Mesothelial cell of epicardium (in vitro differentiated cells): ENCODE results near the gene UBE2F. TPM values are rescaled to one million over a fixed set of nuclear protein-coding genes. Genes with fewer than 3 reads are reported as not detected.
"Not testable (repeated sequence)": the region's sequence is repeated elsewhere in the genome, so short reads cannot be mapped to it uniquely, and the experiment has no call there.

Source experiments
- DNase-seq, 2 experiments: peaks; one replicate each; pipeline ENCODE4 v3.0.0; 2021; ENCODE audit warnings: low spot score in 2 of 2; ENCODE audit not compliant: unreplicated experiment in 2 of 2
- H3K27ac Mint-ChIP-seq: 2 replicates; pipeline ENCODE4 v1.8.0; 2021; ENCODE audit warnings: mixed read lengths
- H3K27me3 Mint-ChIP-seq: 2 replicates; pipeline ENCODE4 v1.8.0; 2021; ENCODE audit warnings: low read depth, mixed read lengths
- H3K36me3 Mint-ChIP-seq: 2 replicates; pipeline ENCODE4 v1.8.0; 2021; ENCODE audit warnings: mixed read lengths
- H3K4me1 Mint-ChIP-seq: 2 replicates; pipeline ENCODE4 v1.8.0; 2021; ENCODE audit warnings: mixed read lengths
- H3K4me3 Mint-ChIP-seq: 2 replicates; pipeline ENCODE4 v1.8.0; 2021; ENCODE audit warnings: mild to moderate bottlenecking, moderate library complexity, mixed read lengths
- H3K9me3 Mint-ChIP-seq: 2 replicates; pipeline ENCODE4 v1.8.0; 2021; ENCODE audit warnings: mixed read lengths
- CTCF ChIP-seq: fragments of 200-600 bp; sonication (generic); IDR thresholded peaks from one replicate; pipeline ENCODE4 v1.5.0; 2021; ENCODE audit warnings: antibody characterized with exemption; ENCODE audit not compliant: unreplicated experiment
- total RNA-seq: library from RNA; stranded (reverse); gene quantifications from 3 replicates; pipeline ENCODE4 v1.2.1, GENCODE V29; 2021

UBE2F gene
- total RNA-seq, 1 donor from 2014 or later: 33.4 TPM

- H3K27ac Mint-ChIP-seq: no peak overlapping the region
- no peak overlapping the region for H3K4me3 Mint-ChIP-seq
- DNase-seq: no peak
- peaks cover 26% of the 10 kb centered on the region for H3K9me3 Mint-ChIP-seq
- peaks cover 10% of the 10 kb centered on the region for H3K4me1 Mint-ChIP-seq
- no peak for TF ChIP-seq CTCF
- H3K27me3 Mint-ChIP-seq: peaks cover 6% of the 10 kb centered on the region
- no peaks in the 10 kb centered on the region for H3K36me3 Mint-ChIP-seq
Observed at GRCh38 chr2:237946423-237946822, 20.4 kb upstream of the UBE2F start.

GRCh38 chr2:237951354-237951753 is 15.5 kb upstream of the UBE2F start:
- not testable (repeated sequence) for H3K9me3 Mint-ChIP-seq, H3K36me3 Mint-ChIP-seq

GRCh38 chr2:237951878-237952277 is 14.9 kb upstream of the UBE2F start:
- no peak for DNase-seq
- H3K36me3 Mint-ChIP-seq: no peaks in the 10 kb centered on the region
- peaks cover 7% of the 10 kb centered on the region for H3K9me3 Mint-ChIP-seq
- H3K4me1 Mint-ChIP-seq: no peaks in the 10 kb centered on the region
- H3K27ac Mint-ChIP-seq: no peak overlapping the region
- no peak overlapping the region for H3K4me3 Mint-ChIP-seq
- no peak for TF ChIP-seq CTCF
- peaks cover 40% of the 10 kb centered on the region for H3K27me3 Mint-ChIP-seq

More at GRCh38 chr2:237951354-237951753, 15.5 kb upstream of the UBE2F start:
- not testable (repeated sequence) for H3K4me3 Mint-ChIP-seq, DNase-seq, H3K27ac Mint-ChIP-seq, H3K4me1 Mint-ChIP-seq
- H3K27me3 Mint-ChIP-seq: peaks cover 37% of the 10 kb centered on the region

- no peak for TF ChIP-seq CTCF
- no peaks in the 10 kb centered on the region for H3K9me3 Mint-ChIP-seq
- no peak overlapping the region for H3K4me3 Mint-ChIP-seq
- H3K27me3 Mint-ChIP-seq: peaks cover 49% of the 10 kb centered on the region
- no peaks in the 10 kb centered on the region for H3K4me1 Mint-ChIP-seq
- DNase-seq: no peak
- H3K36me3 Mint-ChIP-seq: no peaks in the 10 kb centered on the region
- no peak overlapping the region for H3K27ac Mint-ChIP-seq
Observed at GRCh38 chr2:237952851-237953250, 14.0 kb upstream of the UBE2F start.

GRCh38 chr2:237955640-237956401 is 11.0 kb upstream of the UBE2F start:
- Mint-ChIP-seq H3K9me3 (peaks cover 4% of the 10 kb centered on the region), H3K4me1 (no peaks in the 10 kb centered on the region), H3K36me3 (no peaks in the 10 kb centered on the region), H3K27me3 (peaks cover 59% of the 10 kb centered on the region), H3K4me3 (no peak overlapping the region), H3K27ac (no peak overlapping the region)
- DNase-seq: no peak
- TF ChIP-seq CTCF: no peak

GRCh38 chr2:237956402-237956736 is 10.4 kb upstream of the UBE2F start:
- no peaks in the 10 kb centered on the region for H3K36me3 Mint-ChIP-seq
- DNase-seq: no peak
- peaks cover 4% of the 10 kb centered on the region for H3K9me3 Mint-ChIP-seq
- H3K27me3 Mint-ChIP-seq: peaks cover 59% of the 10 kb centered on the region
- no peak for TF ChIP-seq CTCF
- no peaks in the 10 kb centered on the region for H3K4me1 Mint-ChIP-seq
- H3K4me3 Mint-ChIP-seq: no peak overlapping the region
- no peak overlapping the region for H3K27ac Mint-ChIP-seq
